ENCODE results near the gene POLR3H. TPM values are rescaled to one million over a fixed set of nuclear protein-coding genes. Genes with fewer than 3 reads are reported as not detected.

The POLR3H gene
- total and polyA plus RNA-seq, 2 experiments from 2014 or later: 19.0 to 26.5 TPM

GRCh38 chr22:41538583-41538982 lies 5.7 kb downstream of the POLR3H start:
- H3K4me2 ChIP-seq: no peak overlapping the region
- H3K4me1 ChIP-seq (ENCODE audit: insufficient read depth): no peaks in the 10 kb centered on the region; the same call in 1 of the 2 replicates
- H3K4me3 ChIP-seq: no peak overlapping the region
- peak overlapping the region; percentile 69; the same call in 1 of the 2 replicates for H3K27ac ChIP-seq (ENCODE audit: low read depth)
- DNase-seq (ENCODE audit: low spot score) (no peak), ATAC-seq (no peak)
- no peaks in the 10 kb centered on the region for H3K9me2 ChIP-seq (ENCODE audit: insufficient read depth)
- peaks cover 11% of the 10 kb centered on the region for H4K20me1 ChIP-seq (replicated peaks; ENCODE audit: insufficient read depth)
- Mint-ChIP-seq H3K36me3 (ENCODE audit: low read depth) (peaks cover 44% of the 10 kb centered on the region), H3K9me3 (no peaks in the 10 kb centered on the region), H3K27ac (no peak overlapping the region), H3K4me3 (no peak overlapping the region), H3K27me3 (ENCODE audit: insufficient read depth, low read depth, poor library complexity) (peaks cover 6% of the 10 kb centered on the region), H3K4me1 (peaks cover 26% of the 10 kb centered on the region)
- no peak for TF ChIP-seq ZNF114 (CRISPR knock-in tag; IDR thresholded peaks at IDR 0.05)
- TF ChIP-seq STAT1 (IDR thresholded peaks at IDR 0.05; ENCODE audit: unreplicated experiment): no peak
- TF ChIP-seq NANOG (IDR thresholded peaks at IDR 0.05; ENCODE audit: borderline replicate concordance): no peak
- TF ChIP-seq, protein P1, sequence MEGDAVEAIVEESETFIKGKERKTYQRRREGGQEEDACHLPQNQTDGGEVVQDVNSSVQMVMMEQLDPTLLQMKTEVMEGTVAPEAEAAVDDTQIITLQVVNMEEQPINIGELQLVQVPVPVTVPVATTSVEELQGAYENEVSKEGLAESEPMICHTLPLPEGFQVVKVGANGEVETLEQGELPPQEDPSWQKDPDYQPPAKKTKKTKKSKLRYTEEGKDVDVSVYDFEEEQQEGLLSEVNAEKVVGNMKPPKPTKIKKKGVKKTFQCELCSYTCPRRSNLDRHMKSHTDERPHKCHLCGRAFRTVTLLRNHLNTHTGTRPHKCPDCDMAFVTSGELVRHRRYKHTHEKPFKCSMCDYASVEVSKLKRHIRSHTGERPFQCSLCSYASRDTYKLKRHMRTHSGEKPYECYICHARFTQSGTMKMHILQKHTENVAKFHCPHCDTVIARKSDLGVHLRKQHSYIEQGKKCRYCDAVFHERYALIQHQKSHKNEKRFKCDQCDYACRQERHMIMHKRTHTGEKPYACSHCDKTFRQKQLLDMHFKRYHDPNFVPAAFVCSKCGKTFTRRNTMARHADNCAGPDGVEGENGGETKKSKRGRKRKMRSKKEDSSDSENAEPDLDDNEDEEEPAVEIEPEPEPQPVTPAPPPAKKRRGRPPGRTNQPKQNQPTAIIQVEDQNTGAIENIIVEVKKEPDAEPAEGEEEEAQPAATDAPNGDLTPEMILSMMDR (conservative IDR thresholded peaks at IDR 0.05; ENCODE audit: low read depth in 2 of 2): no peak
- no peak for TF ChIP-seq EZH2phosphoT487 (IDR thresholded peaks at IDR 0.05; ENCODE audit: unreplicated experiment)
- TF ChIP-seq JUNB (IDR thresholded peaks at IDR 0.05; ENCODE audit: unreplicated experiment): no peak
- TF ChIP-seq REST (IDR thresholded peaks at IDR 0.05; ENCODE audit: unreplicated experiment): no peak
- no peak for TF ChIP-seq EZH2 (IDR thresholded peaks at IDR 0.05; ENCODE audit: low read depth, unreplicated experiment)
- no peak for TF ChIP-seq ETS1 (IDR thresholded peaks at IDR 0.05)
- no peak for TF ChIP-seq ZNF331 (CRISPR knock-in tag; IDR thresholded peaks at IDR 0.05; ENCODE audit: low read depth)
- no peak for TF ChIP-seq CREB1 (CRISPR knock-in tag; IDR thresholded peaks at IDR 0.05; ENCODE audit: low read depth)
- TF ChIP-seq ZNF462 (CRISPR knock-in tag; IDR thresholded peaks at IDR 0.05): no peak
- TF ChIP-seq POLR2AphosphoS5 (IDR thresholded peaks at IDR 0.05; ENCODE audit: low read depth): no peak
- no peaks in the 10 kb centered on the region for H3K27me3 ChIP-seq (ENCODE audit: insufficient read depth)
- H2AFZ ChIP-seq: no peak overlapping the region
- peaks cover 7% of the 10 kb centered on the region; the same call in 1 of the 2 replicates for H3K36me3 ChIP-seq (ENCODE audit: insufficient read depth)
- H3K79me2 ChIP-seq (replicated peaks; ENCODE audit: insufficient read depth): peaks cover 48% of the 10 kb centered on the region
- peaks cover 9% of the 10 kb centered on the region for H3F3A ChIP-seq (replicated peaks; ENCODE audit: low read depth)
